Measurements from ENCODE around the gene PRDM16.

The PRDM16 gene

DNA sequence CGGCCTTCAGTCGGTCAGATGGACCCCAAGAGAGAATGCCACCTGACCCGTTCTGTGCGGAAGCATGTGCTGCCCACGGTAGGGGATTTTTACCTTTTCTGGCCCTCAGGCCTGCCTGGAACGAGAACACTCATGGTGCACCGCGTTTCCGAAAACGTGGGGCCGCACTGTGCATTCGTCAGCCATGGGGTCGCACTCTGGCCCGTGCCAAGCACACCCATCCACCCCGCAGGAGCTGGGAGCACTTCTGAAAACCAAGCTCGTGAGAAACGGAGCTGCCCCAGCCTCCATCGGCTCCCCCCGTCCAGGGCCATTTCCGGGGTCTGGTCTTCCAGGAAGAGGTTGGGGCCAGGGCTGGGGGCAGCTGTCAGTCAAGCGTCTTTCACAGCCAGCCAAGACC is 72.8 kb downstream of the PRDM16 start:
- H3K4me3 ChIP-seq (replicated peaks in 1 of 2; ENCODE audit: low read depth in 2 of 2, low read length in 2 of 2), result no peak overlapping the region
- DNase-seq (ENCODE audit: low read depth in 2 of 2), result no peak
- TF ChIP-seq, protein P1, sequence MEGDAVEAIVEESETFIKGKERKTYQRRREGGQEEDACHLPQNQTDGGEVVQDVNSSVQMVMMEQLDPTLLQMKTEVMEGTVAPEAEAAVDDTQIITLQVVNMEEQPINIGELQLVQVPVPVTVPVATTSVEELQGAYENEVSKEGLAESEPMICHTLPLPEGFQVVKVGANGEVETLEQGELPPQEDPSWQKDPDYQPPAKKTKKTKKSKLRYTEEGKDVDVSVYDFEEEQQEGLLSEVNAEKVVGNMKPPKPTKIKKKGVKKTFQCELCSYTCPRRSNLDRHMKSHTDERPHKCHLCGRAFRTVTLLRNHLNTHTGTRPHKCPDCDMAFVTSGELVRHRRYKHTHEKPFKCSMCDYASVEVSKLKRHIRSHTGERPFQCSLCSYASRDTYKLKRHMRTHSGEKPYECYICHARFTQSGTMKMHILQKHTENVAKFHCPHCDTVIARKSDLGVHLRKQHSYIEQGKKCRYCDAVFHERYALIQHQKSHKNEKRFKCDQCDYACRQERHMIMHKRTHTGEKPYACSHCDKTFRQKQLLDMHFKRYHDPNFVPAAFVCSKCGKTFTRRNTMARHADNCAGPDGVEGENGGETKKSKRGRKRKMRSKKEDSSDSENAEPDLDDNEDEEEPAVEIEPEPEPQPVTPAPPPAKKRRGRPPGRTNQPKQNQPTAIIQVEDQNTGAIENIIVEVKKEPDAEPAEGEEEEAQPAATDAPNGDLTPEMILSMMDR (IDR thresholded peaks at IDR 0.05; ENCODE audit: low read depth, low read length), result no peak

DNA sequence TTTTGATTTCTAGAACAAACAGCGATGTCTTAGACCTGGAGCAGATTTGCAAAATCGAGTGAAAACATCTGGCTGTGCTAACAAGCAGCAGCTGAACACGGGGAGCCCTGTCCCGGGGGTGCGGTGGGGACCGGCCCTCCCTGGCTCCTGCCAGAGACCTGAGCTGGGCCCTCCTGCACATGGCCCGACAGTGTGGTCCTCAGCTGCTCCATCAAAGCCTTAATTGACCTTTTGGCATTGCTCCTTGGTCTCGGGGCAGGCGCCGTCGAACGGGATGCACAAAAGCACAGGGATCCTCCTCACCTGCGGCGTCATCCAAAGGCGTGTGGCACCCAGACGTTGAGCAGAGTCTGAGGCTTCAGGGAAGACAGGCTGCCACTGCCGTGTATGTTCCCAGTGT is 73.2 kb downstream of the PRDM16 start:
- no peak overlapping the region for H3K4me3 ChIP-seq (replicated peaks in 1 of 2; ENCODE audit: low read depth in 2 of 2, low read length in 2 of 2)
- no peak for DNase-seq (ENCODE audit: low read depth in 2 of 2)
- TF ChIP-seq, protein P1 (IDR thresholded peaks at IDR 0.05; ENCODE audit: low read depth, low read length), result no peak

DNA sequence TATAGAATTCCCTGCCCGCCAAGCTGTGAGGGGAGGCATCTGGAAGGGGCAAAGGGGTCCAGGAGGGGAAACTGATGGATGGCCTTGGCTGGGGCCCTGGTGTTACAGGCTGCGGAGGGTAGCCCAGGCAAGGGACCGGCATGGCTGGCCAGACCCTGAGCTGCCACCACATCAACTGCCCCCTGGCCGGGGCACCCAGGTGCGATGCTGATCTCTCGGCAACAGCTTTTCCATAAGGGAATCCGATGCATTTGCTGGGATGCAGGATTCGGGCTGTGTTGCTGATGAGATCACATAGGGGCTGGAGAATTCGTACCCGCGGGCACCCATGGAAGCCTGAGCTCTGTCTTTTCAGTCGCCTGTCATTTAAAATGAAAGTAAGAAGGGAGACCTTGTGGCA is 73.7 kb downstream of the PRDM16 start:
- H3K4me3 ChIP-seq (replicated peaks in 1 of 2; ENCODE audit: low read depth in 2 of 2, low read length in 2 of 2), result no peak overlapping the region
- no peak for DNase-seq (ENCODE audit: low read depth in 2 of 2)
- TF ChIP-seq, protein P1 (IDR thresholded peaks at IDR 0.05; ENCODE audit: low read depth, low read length), result no peak

DNA sequence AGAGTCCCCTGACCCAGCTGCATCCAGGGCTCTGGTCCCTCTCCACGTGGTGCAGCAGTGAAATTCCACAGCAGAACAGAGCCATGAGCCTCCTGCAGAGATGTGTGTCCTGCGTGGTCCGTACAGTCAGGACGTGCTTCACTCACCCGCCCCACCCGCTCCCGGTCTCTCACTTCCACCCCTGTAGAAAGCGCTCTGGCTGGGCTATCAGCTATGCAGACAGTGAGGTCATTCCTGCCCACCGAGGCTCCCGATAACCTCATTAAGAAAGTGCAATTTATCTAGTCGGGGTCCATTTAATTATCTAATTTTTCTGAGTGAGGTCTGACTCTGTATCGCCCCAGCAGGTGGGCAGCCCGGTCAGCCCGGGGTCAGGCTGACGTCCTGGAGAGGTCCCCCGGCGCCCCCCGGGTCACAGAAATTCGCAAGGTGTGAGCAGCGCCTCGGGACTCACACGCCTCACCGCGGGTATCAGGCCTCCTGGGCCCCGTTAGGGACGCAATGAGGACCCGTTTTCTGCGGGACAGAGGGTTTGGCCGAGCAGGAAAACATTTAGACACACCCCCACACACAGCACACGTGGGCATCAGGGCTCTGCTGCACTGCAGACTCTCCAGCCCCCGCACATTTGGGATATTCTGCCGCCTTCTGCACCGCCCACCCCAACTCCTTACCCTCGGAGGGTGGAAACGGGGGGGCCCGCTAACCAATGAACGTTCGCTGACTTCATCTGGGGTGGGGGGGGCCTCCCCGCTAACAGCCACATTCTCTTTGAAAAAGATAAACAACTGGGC is 76.7 kb downstream of the PRDM16 start:
- TF ChIP-seq, protein P1 (IDR thresholded peaks at IDR 0.05; ENCODE audit: low read depth, low read length), result no peak

DNA sequence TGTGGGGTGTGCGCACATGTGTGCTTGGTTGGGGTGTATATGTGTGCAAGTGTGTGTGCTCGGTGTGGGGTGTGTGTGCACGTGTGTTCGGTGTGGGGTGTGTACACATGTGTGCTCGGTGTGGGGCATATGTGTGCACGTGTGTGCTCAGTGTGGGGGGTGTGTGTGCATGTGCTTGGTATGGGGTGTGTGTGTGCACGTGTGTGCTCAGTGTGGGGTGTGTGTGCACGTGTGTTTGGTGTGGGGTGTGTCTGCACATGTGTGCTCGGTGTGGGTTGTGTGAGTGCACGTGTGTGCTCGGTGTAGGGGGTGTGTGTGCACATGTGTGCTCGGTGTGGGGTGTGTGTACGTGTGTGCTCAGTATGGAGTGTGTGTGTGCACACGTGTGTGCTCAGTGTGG is 77.5 kb downstream of the PRDM16 start:
- DNase-seq (ENCODE audit: low read depth in 2 of 2), result no peak
- H3K4me3 ChIP-seq (replicated peaks in 1 of 2; ENCODE audit: low read depth in 2 of 2, low read length in 2 of 2), result no peak overlapping the region
- TF ChIP-seq, protein P1 (IDR thresholded peaks at IDR 0.05; ENCODE audit: low read depth, low read length), result no peak

More for the DNA sequence above, 76.7 kb downstream of the PRDM16 start:
- no peak for DNase-seq (ENCODE audit: low read depth in 2 of 2)
- no peak overlapping the region for H3K4me3 ChIP-seq (replicated peaks in 1 of 2; ENCODE audit: low read depth in 2 of 2, low read length in 2 of 2)

DNA sequence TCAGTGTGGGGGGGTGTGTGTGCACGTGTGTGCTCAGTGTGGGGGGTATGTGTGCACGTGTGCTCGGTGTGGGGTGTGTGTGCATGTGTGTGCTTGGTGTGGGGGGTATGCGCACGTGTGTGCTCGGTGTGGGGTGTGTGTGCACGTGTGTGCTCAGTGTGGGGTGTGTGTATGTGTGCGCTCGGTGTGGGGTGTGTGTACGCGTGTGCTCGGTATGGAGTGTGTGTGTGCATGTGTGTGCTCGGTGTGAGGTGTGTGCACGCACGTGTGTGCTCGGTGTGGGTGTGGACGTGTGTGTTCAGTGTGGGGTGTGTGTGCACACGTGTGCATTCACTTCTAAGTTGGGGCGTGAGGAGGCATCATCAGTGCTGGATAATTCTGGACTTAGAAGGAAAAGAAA is 77.9 kb downstream of the PRDM16 start:
- H3K4me3 ChIP-seq (replicated peaks in 1 of 2; ENCODE audit: low read depth in 2 of 2, low read length in 2 of 2), result no peak overlapping the region
- TF ChIP-seq, protein P1 (IDR thresholded peaks at IDR 0.05; ENCODE audit: low read depth, low read length), result no peak
- DNase-seq (ENCODE audit: low read depth in 2 of 2), result no peak

DNA sequence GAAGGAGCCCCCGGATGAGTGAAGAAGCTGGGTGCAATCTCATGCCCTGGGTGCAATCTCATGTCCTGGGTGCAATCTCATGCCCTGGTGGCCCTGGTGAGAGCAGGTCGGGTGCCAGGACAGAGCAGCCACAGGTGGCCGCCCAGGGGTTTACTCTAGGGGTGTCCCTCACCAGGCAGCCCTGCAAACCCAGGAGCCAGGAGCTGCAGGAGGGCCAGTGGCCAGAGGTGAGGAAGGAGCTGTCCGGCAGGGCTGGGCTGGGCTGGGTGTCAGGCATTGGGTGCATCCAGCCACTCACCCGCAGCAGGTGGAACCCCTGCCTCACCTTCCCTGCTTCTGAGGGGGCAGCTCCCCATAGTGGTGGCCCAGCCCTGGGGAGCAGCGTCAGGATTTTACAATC is 79.2 kb downstream of the PRDM16 start:
- TF ChIP-seq, protein P1 (IDR thresholded peaks at IDR 0.05; ENCODE audit: low read depth, low read length), result no peak
- no peak overlapping the region for H3K4me3 ChIP-seq (replicated peaks in 1 of 2; ENCODE audit: low read depth in 2 of 2, low read length in 2 of 2)
- DNase-seq (ENCODE audit: low read depth in 2 of 2), result no peak

Data from cardiac fibroblast (primary cell).